Astrocyte (in vitro differentiated cells and primary cell): Measurements from ENCODE around the gene NDUFB2.

Experiments
- EZH2 ChIP-seq: IDR thresholded peaks from 2 replicates; pipeline ENCODE4 v1.6.1; 2012; ENCODE audit warnings: mild to moderate bottlenecking, low read length, inconsistent platforms; ENCODE audit not compliant: insufficient read depth
- TF ChIP-seq, protein P1 (sequence below): IDR thresholded peaks from 2 replicates; pipeline ENCODE4 v1.5.1; 2011; ENCODE audit warnings: low read depth, mild to moderate bottlenecking, inconsistent platforms, low read length, moderate library complexity; ENCODE audit not compliant: insufficient read depth

DNA sequence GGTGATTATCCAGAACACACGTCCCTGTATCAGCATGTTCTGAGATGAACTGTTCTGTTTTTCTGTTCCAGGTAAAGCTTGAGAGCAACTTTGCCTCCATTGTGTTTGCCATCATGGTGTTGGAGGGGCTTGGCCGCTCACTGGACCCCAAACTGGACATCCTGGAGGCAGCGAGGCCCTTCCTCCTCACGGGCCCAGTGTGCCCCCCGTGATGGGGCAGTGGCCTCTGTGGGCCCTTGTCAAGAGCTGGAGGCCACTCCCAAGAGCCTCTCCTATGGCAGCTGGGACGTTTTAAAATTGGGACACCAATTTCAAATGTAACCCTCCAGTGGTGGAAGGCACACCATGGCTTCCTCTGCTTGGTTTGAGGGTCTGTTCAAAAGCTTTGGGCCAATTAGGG lies 1.9 kb upstream of the NDUFB2 start:
- TF ChIP-seq, protein P1, sequence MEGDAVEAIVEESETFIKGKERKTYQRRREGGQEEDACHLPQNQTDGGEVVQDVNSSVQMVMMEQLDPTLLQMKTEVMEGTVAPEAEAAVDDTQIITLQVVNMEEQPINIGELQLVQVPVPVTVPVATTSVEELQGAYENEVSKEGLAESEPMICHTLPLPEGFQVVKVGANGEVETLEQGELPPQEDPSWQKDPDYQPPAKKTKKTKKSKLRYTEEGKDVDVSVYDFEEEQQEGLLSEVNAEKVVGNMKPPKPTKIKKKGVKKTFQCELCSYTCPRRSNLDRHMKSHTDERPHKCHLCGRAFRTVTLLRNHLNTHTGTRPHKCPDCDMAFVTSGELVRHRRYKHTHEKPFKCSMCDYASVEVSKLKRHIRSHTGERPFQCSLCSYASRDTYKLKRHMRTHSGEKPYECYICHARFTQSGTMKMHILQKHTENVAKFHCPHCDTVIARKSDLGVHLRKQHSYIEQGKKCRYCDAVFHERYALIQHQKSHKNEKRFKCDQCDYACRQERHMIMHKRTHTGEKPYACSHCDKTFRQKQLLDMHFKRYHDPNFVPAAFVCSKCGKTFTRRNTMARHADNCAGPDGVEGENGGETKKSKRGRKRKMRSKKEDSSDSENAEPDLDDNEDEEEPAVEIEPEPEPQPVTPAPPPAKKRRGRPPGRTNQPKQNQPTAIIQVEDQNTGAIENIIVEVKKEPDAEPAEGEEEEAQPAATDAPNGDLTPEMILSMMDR, result no peak
- TF ChIP-seq EZH2, result no peak
